HAP-1 (cell line): Measurements from ENCODE around the gene FAM222B.
"Not testable (repeated sequence)": the region's sequence is repeated elsewhere in the genome, so short reads cannot be mapped to it uniquely, and the experiment has no call there.

Experiments
- DNase-seq, 2 experiments: peaks; one replicate each; pipeline ENCODE4 v3.0.0-alpha.2; 2016 to 2020; ENCODE audit warnings: low spot score in 2 of 2
- H3K27me3 ChIP-seq: fragments of 250-450 bp; sonication (Bioruptor Pico); 2 replicates; pipeline ENCODE4 v1.5.1; 2020; ENCODE audit warnings: low read depth, mild to moderate bottlenecking, moderate library complexity
- H3K36me3 ChIP-seq: fragments of 250-450 bp; sonication (Bioruptor Pico); replicated peaks from 2 replicates; pipeline ENCODE4 v1.5.1; 2020; ENCODE audit warnings: mild to moderate bottlenecking
- H3K4me1 ChIP-seq: fragments of 250-450 bp; sonication (Bioruptor Pico); 2 replicates; pipeline ENCODE4 v1.5.1; 2020; ENCODE audit warnings: mild to moderate bottlenecking
- H3K4me3 ChIP-seq: fragments of 250-450 bp; sonication (Bioruptor Pico); 2 replicates; pipeline ENCODE4 v1.5.1; 2020; ENCODE audit warnings: mild to moderate bottlenecking, moderate library complexity
- H3K9me3 ChIP-seq: fragments of 250-450 bp; sonication (Bioruptor Pico); 2 replicates; pipeline ENCODE4 v1.5.1; 2020; ENCODE audit warnings: mild to moderate bottlenecking, moderate library complexity
- in situ Hi-C: fragments of 300-500 bp; cut with MboI; formaldehyde crosslinking; loops from 3 replicates; pipeline ENCODE4 v1.14.3; 2020; ENCODE audit warnings: low sequenced_read_pairs, inconsistent platforms, mixed read lengths

FAM222B gene

GRCh38 chr17:28879886-28880571 is 37.4 kb upstream of the FAM222B start:
- in situ Hi-C loops = loop anchor here (10.0 kb wide), 1 partner anchor 125 kb away; no protein-coding TSS in a partner anchor
- Histone ChIP-seq H3K4me3 (no peak overlapping the region), H3K36me3 (peaks cover 58% of the 10 kb centered on the region), H3K9me3 (no peaks in the 10 kb centered on the region), H3K27me3 (no peaks in the 10 kb centered on the region), H3K4me1 (no peaks in the 10 kb centered on the region)
- DNase-seq = no peak

- DNase-seq = peak in 1 of 2 experiments; percentile 53
- peaks cover 49% of the 10 kb centered on the region for H3K36me3 ChIP-seq
- in situ Hi-C loops = no loop called here
- H3K4me1 ChIP-seq = no peaks in the 10 kb centered on the region
- no peak overlapping the region for H3K4me3 ChIP-seq
- no peaks in the 10 kb centered on the region for H3K27me3 ChIP-seq
- H3K9me3 ChIP-seq = no peaks in the 10 kb centered on the region
Measured at GRCh38 chr17:28878981-28879380, 36.4 kb upstream of the FAM222B start.

- Histone ChIP-seq H3K9me3 (no peaks in the 10 kb centered on the region), H3K4me3 (no peak overlapping the region), H3K27me3 (no peaks in the 10 kb centered on the region), H3K4me1 (no peaks in the 10 kb centered on the region), H3K36me3 (peaks cover 46% of the 10 kb centered on the region)
- in situ Hi-C loops = no loop called here
- no peak for DNase-seq
Measured at GRCh38 chr17:28878158-28878910, 35.7 kb upstream of the FAM222B start.

GRCh38 chr17:28877150-28877711 is 34.6 kb upstream of the FAM222B start:
- H3K27me3 ChIP-seq, H3K9me3 ChIP-seq, DNase-seq, H3K4me1 ChIP-seq, in situ Hi-C loops, H3K4me3 ChIP-seq: not testable (repeated sequence)
- peaks cover 37% of the 10 kb centered on the region for H3K36me3 ChIP-seq

GRCh38 chr17:28875848-28876550 is 33.4 kb upstream of the FAM222B start:
- no peaks in the 10 kb centered on the region for H3K27me3 ChIP-seq
- no peaks in the 10 kb centered on the region for H3K4me1 ChIP-seq
- no peak for DNase-seq
- peaks cover 25% of the 10 kb centered on the region for H3K36me3 ChIP-seq
- in situ Hi-C loops = no loop called here
- H3K4me3 ChIP-seq = no peak overlapping the region
- H3K9me3 ChIP-seq = no peaks in the 10 kb centered on the region

GRCh38 chr17:28874750-28875149 is 32.2 kb upstream of the FAM222B start:
- no peaks in the 10 kb centered on the region for H3K27me3 ChIP-seq
- peaks cover 12% of the 10 kb centered on the region for H3K36me3 ChIP-seq
- H3K4me1 ChIP-seq = no peaks in the 10 kb centered on the region
- H3K4me3 ChIP-seq = no peak overlapping the region
- in situ Hi-C loops = no loop called here
- DNase-seq = no peak
- no peaks in the 10 kb centered on the region for H3K9me3 ChIP-seq

- no peak for DNase-seq
- Histone ChIP-seq H3K9me3 (no peaks in the 10 kb centered on the region), H3K36me3 (peaks cover 3% of the 10 kb centered on the region), H3K4me1 (no peaks in the 10 kb centered on the region), H3K27me3 (no peaks in the 10 kb centered on the region), H3K4me3 (no peak overlapping the region)
- in situ Hi-C loops = no loop called here
Measured at GRCh38 chr17:28873839-28874238, 31.2 kb upstream of the FAM222B start.

- Histone ChIP-seq H3K36me3 (no peaks in the 10 kb centered on the region), H3K4me3 (no peak overlapping the region), H3K9me3 (no peaks in the 10 kb centered on the region), H3K27me3 (no peaks in the 10 kb centered on the region), H3K4me1 (no peaks in the 10 kb centered on the region)
- no peak for DNase-seq
- in situ Hi-C loops = no loop called here
Measured at GRCh38 chr17:28871056-28871579, 28.5 kb upstream of the FAM222B start.

- no peaks in the 10 kb centered on the region for H3K9me3 ChIP-seq
- in situ Hi-C loops = no loop called here
- no peak for DNase-seq
- no peaks in the 10 kb centered on the region for H3K27me3 ChIP-seq
- no peaks in the 10 kb centered on the region for H3K36me3 ChIP-seq
- no peaks in the 10 kb centered on the region for H3K4me1 ChIP-seq
- no peak overlapping the region for H3K4me3 ChIP-seq
Measured at GRCh38 chr17:28867276-28867675, 24.7 kb upstream of the FAM222B start.

- in situ Hi-C loops = no loop called here
- DNase-seq = no peak
- Histone ChIP-seq H3K27me3 (no peaks in the 10 kb centered on the region), H3K4me1 (no peaks in the 10 kb centered on the region), H3K9me3 (no peaks in the 10 kb centered on the region), H3K4me3 (no peak overlapping the region), H3K36me3 (no peaks in the 10 kb centered on the region; the same call in 1 of the 2 replicates)
Measured at GRCh38 chr17:28865946-28866752, 23.6 kb upstream of the FAM222B start.

- Histone ChIP-seq H3K36me3 (peaks cover 7% of the 10 kb centered on the region), H3K27me3 (no peaks in the 10 kb centered on the region), H3K9me3 (no peaks in the 10 kb centered on the region), H3K4me1 (no peaks in the 10 kb centered on the region), H3K4me3 (no peak overlapping the region)
- in situ Hi-C loops = no loop called here
- DNase-seq = no peak
Measured at GRCh38 chr17:28864991-28865849, 22.6 kb upstream of the FAM222B start.

- H3K4me1 ChIP-seq = no peaks in the 10 kb centered on the region
- no peaks in the 10 kb centered on the region for H3K27me3 ChIP-seq
- H3K36me3 ChIP-seq = peaks cover 11% of the 10 kb centered on the region
- DNase-seq = no peak
- in situ Hi-C loops = no loop called here
- no peaks in the 10 kb centered on the region for H3K9me3 ChIP-seq
- no peak overlapping the region for H3K4me3 ChIP-seq
Measured at GRCh38 chr17:28863953-28864352, 21.4 kb upstream of the FAM222B start.
